Spleen (tissue), 11 donors: ENCODE results near the gene BLNK. TPM values are rescaled to one million over a fixed set of nuclear protein-coding genes. Genes with fewer than 3 reads are reported as not detected.

ENCODE experiments used
- DNase-seq: peaks from one replicate; pipeline ENCODE4 v3.0.0-alpha.2; 2020
- H3K27ac ChIP-seq, 8 donors: fragments of 200-600 bp; sonication (generic) in 7 of 8; 1 replicate in 4 of 8; 2 replicates in 4 of 8; pipeline versions ENCODE4 v1.5.0 to v1.8.0; 2016 to 2021; ENCODE audit warnings: inconsistent platforms in 4 of 8, mild to moderate bottlenecking in 4 of 8, moderate library complexity in 1 of 8
- H3K27me3 ChIP-seq, 7 donors: fragments of 200-600 bp; sonication (generic) in 6 of 7; replicated peaks in 1 of 7; 1 replicate in 4 of 7; 2 replicates in 3 of 7; pipeline versions ENCODE4 v1.5.0 to v1.8.0; 2016 to 2021; ENCODE audit warnings: inconsistent platforms in 3 of 7, mild to moderate bottlenecking in 1 of 7
- H3K36me3 ChIP-seq, 6 donors: fragments of 200-600 bp; sonication (generic) in 5 of 6; 1 replicate in 4 of 6; 2 replicates in 2 of 6; pipeline versions ENCODE4 v1.5.0 to v1.8.0; 2016 to 2021; ENCODE audit warnings: inconsistent platforms in 2 of 6
- H3K4me1 ChIP-seq, 6 donors: fragments of 200-600 bp; sonication (generic) in 5 of 6; 1 replicate in 3 of 6; 2 replicates in 3 of 6; pipeline versions ENCODE4 v1.5.0 to v1.8.0; 2016 to 2021; ENCODE audit warnings: inconsistent platforms in 3 of 6
- H3K4me3 ChIP-seq, 8 donors: fragments of 200-600 bp; sonication (generic) in 7 of 8; 1 replicate in 4 of 8; 2 replicates in 4 of 8; pipeline versions ENCODE4 v1.5.0 to v1.8.0; 2016 to 2021; ENCODE audit warnings: inconsistent platforms in 4 of 8, mild to moderate bottlenecking in 4 of 8, moderate library complexity in 2 of 8
- H3K9me3 ChIP-seq, 8 donors: fragments of 200-600 bp; sonication (generic) in 7 of 8; 1 replicate in 4 of 8; 2 replicates in 4 of 8; pipeline versions ENCODE4 v1.5.0 to v1.8.0; 2016 to 2021; ENCODE audit warnings: inconsistent platforms in 4 of 8
- POLR2A ChIP-seq, 3 donors: fragments of 450-650 bp; IDR thresholded peaks; one replicate each; pipeline ENCODE4 v1.5.1; 2017; ENCODE audit warnings: antibody characterized with exemption in 3 of 3, mild to moderate bottlenecking in 1 of 3
- POLR2AphosphoS5 ChIP-seq, 3 donors: sonication (generic); formaldehyde crosslinking; IDR thresholded peaks; one replicate each; pipeline ENCODE4 v1.5.1; 2017; ENCODE audit warnings: antibody characterized with exemption in 3 of 3
- WGBS, 5 donors: extraction: QIAGEN DNeasy Blood & Tissue Kit in 3 of 5; methylation state at CpG; one replicate each; pipeline versions ENCODE4 v1.1.5 to v1.1.7; 2013 to 2018; 5-methylcytosine and 5-hydroxymethylcytosine counted together
- intact Hi-C: fragments of 100-400 bp; cut with DNase I; formaldehyde crosslinking; loops from one replicate; pipeline ENCODE4 v1.15.0; 2023; ENCODE audit warnings: low total_unique reads
- polyA plus RNA-seq, 3 donors: library from polyadenylated mRNA; stranded (reverse); fragments of 200-250 nt; gene quantifications; one replicate each; pipeline ENCODE4 v1.2.1, GENCODE V29; 2013
- total RNA-seq, 7 donors: library from RNA; depleted of rRNA in 3 of 7; stranded (reverse); fragments of >200 nt in 3 of 7; fragmentation: NEBNext Ultra II Directional in 4 of 7; extraction: Animal tissue kit (Norgen Biotek cat#: 25700) in 4 of 7; gene quantifications; one replicate each; pipeline versions ENCODE4 v1.1.0 to v1.2.1, GENCODE V29; 2016 to 2021
- TF ChIP-seq, protein P1 (sequence below), 11 experiments: fragments of 200-600 bp in 7 of 11; fragments of 450-650 bp in 4 of 11; sonication (generic) in 4 of 11; IDR thresholded peaks in 8 of 11; conservative IDR thresholded peaks in 3 of 11; 1 replicate in 7 of 11; 2 replicates in 4 of 11; pipeline versions ENCODE4 v1.4.0 to v1.8.0; 2016 to 2021; ENCODE audit warnings: antibody characterized with exemption in 11 of 11, inconsistent platforms in 4 of 11, mild to moderate bottlenecking in 1 of 11
- donor health status: healthy with polysubstance abuse.
- donor health status: DM: no; HTN: no; CAD: no; lungs with moderate emphysema.
- donor health status: DM: no; HTN: no; CAD: no.
- donor health status: Bipolar disorder and iron deficiency.
- donor health status: healthy.
- donor health status: DM: no; HTN: no; CAD: no.
- donor health status: DM: yes; HTN: yes; CAD: no.

The BLNK gene
- total and polyA plus RNA-seq, 10 donors = 63.7 to 128 (median 91.0) TPM

DNA sequence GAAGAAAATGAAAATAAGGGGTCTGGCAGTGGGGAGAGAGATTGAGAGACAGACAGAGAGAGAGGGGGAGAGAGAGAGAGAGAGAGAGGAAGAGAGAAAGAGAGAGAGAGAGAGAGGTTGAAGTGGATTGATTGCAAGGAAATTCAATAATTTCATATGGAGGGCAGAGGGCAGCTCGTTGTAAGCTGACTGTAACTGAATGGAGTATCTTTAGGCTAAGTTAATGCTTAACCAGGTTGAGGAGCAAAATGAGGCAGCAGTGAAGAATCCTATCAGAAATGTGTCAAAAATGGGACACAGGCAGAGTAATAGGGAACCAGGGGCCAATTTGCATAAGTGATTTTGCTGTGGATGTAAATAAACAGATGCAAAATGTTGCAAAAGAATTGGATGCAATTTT, 21.0 kb downstream of the BLNK start:
- DNase-seq = no peak
- intact Hi-C loops = no loop called here
- Histone ChIP-seq H3K36me3 (peaks cover 0 to 30% (median 12%) of the 10 kb centered on the region in 6 donors), H3K4me1 (peaks cover 0 to 65% (median 34%) of the 10 kb centered on the region in 6 donors), H3K27me3 (no peaks in the 10 kb centered on the region), H3K4me3 (no peak overlapping the region), H3K9me3 (no peaks in the 10 kb centered on the region), H3K27ac (peak overlapping the region in 7 of 8 donors; percentile 23 to 70 (median 57))
- no peak for TF ChIP-seq POLR2A (IDR thresholded peaks at IDR 0.05)
- TF ChIP-seq, protein P1, sequence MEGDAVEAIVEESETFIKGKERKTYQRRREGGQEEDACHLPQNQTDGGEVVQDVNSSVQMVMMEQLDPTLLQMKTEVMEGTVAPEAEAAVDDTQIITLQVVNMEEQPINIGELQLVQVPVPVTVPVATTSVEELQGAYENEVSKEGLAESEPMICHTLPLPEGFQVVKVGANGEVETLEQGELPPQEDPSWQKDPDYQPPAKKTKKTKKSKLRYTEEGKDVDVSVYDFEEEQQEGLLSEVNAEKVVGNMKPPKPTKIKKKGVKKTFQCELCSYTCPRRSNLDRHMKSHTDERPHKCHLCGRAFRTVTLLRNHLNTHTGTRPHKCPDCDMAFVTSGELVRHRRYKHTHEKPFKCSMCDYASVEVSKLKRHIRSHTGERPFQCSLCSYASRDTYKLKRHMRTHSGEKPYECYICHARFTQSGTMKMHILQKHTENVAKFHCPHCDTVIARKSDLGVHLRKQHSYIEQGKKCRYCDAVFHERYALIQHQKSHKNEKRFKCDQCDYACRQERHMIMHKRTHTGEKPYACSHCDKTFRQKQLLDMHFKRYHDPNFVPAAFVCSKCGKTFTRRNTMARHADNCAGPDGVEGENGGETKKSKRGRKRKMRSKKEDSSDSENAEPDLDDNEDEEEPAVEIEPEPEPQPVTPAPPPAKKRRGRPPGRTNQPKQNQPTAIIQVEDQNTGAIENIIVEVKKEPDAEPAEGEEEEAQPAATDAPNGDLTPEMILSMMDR (IDR thresholded peaks at IDR 0.05 in 8 of 11, conservative IDR thresholded peaks at IDR 0.05 in 3 of 11) = peak in 1 of 11 experiments; percentile 5
- 37 to 69% (median 60%) methylated on average over 1 of the region's 1 CpG for WGBS, 5 donors

DNA sequence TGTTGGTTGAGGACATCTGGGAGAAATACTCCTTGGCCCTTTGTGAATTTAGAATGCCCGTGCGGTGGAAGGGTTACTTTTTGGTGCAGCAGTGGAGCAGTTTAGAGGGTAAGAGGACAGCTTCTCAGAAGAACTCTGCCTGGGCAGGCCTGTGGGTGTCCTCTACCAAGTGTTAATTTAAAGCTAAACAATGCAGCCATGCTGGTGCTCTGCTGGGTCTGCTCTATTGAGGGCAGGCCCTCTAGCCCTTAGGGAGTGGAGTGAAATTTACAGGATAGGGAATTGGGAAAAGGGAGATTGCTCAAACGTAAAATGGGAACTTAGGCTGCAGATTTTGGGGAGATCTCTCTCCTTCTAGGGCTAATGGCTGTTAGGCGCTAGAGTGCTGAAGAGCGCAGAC, 22.1 kb downstream of the BLNK start:
- H3K27ac ChIP-seq = peak overlapping the region; percentile 16 to 70 (median 47)
- H3K9me3 ChIP-seq = no peaks in the 10 kb centered on the region
- no peaks in the 10 kb centered on the region for H3K27me3 ChIP-seq
- H3K36me3 ChIP-seq = peaks cover 0 to 30% (median 12%) of the 10 kb centered on the region in 6 donors
- no peak for TF ChIP-seq POLR2A (IDR thresholded peaks at IDR 0.05)
- TF ChIP-seq POLR2AphosphoS5 (IDR thresholded peaks at IDR 0.05) = no peak
- TF ChIP-seq, protein P1 (IDR thresholded peaks at IDR 0.05 in 8 of 11, conservative IDR thresholded peaks at IDR 0.05 in 3 of 11) = no peak
- intact Hi-C loops = no loop called here
- whole genome bisulfite sequencing, 5 donors = 83 to 91% (median 87%) methylated on average over 5 of the region's 5 CpGs
- DNase-seq = no peak
- peaks cover 0 to 55% (median 36%) of the 10 kb centered on the region in 6 donors for H3K4me1 ChIP-seq
- H3K4me3 ChIP-seq = no peak overlapping the region

DNA sequence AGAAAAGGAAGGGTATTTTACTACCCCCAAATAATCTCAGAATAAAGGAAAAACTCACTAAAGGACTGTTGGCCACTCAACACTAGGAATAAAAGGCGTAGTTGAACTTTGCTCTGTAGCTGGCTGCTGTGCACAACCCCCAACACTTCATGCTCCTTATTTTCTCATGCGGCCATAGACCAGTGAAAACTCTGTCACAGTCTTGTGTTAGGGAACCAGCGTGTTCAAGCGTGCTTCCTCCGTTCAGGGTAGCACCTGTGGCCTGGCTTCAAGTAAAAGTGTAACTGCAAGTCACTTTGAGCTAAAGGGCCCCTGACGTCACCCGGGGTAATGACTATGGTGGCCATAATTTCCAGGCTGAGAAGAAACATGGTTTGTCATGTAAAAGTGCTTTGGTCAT, 27.0 kb downstream of the BLNK start:
- Histone ChIP-seq H3K4me1 (peaks cover 5 to 58% (median 32%) of the 10 kb centered on the region in 6 donors), H3K4me3 (no peak overlapping the region), H3K9me3 (no peaks in the 10 kb centered on the region), H3K27ac (peak overlapping the region in 7 of 8 donors; percentile 51 to 81 (median 71)), H3K27me3 (no peaks in the 10 kb centered on the region), H3K36me3 (peaks cover 0 to 64% (median 19%) of the 10 kb centered on the region in 6 donors)
- intact Hi-C loops = no loop called here
- peak; percentile 87 for DNase-seq
- TF ChIP-seq, protein P1 (IDR thresholded peaks at IDR 0.05 in 8 of 11, conservative IDR thresholded peaks at IDR 0.05 in 3 of 11) = no peak
- no peak for TF ChIP-seq POLR2A (IDR thresholded peaks at IDR 0.05)
- peak in 2 of 3 donors; percentile 17 to 75 for TF ChIP-seq POLR2AphosphoS5 (IDR thresholded peaks at IDR 0.05)
- 66 to 77% (median 74%) methylated on average over 7 of the region's 7 CpGs for WGBS, 5 donors

DNA sequence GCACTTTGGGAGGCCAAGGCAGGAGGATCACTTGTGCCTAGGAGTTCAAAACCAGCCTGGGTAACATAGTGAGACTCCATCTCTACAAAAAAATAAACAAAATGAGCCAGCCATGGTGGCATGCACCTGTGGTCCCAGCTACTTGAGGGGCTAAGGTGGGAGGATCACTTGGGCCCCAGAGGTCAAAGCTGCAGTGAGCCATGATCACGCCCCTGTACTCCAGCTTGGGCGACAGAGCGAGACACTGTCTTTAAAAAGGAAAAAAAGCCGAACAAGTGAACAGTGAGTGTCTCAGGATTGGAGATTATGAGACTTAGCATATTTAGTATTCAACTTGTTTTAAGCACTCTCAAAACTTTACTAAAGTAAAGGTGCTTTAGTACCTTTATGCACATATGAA, 28.1 kb downstream of the BLNK start:
- TF ChIP-seq POLR2A (IDR thresholded peaks at IDR 0.05) = no peak
- TF ChIP-seq POLR2AphosphoS5 (IDR thresholded peaks at IDR 0.05) = peak in 1 of 3 donors; percentile 42
- peak overlapping the region in 6 of 8 donors; percentile 11 to 81 (median 71) for H3K27ac ChIP-seq
- no peak overlapping the region for H3K4me3 ChIP-seq
- peaks cover 5 to 61% (median 40%) of the 10 kb centered on the region in 6 donors for H3K4me1 ChIP-seq
- no peak for DNase-seq
- H3K36me3 ChIP-seq = peaks cover 0 to 71% (median 20%) of the 10 kb centered on the region in 6 donors
- 63 to 92% (median 82%) methylated on average over 4 of the region's 4 CpGs for WGBS, 5 donors
- no peaks in the 10 kb centered on the region for H3K9me3 ChIP-seq
- intact Hi-C loops = no loop called here
- no peaks in the 10 kb centered on the region for H3K27me3 ChIP-seq
